Endothelial cell of umbilical vein (primary cell): ENCODE results near the gene SCN9A. TPM values are rescaled to one million over a fixed set of nuclear protein-coding genes. Genes with fewer than 3 reads are reported as not detected.
A peak's percentile ranks its signal among the peaks of the same experiment; 100 is the strongest.

ENCODE experiments used
- BruUV-seq: library from RNA; stranded (reverse); fragments of 400-500 nt; replicated peaks from 2 replicates; lab custom pipeline; 2021; lab: Mats Ljungman, UMichigan
- CTCF ChIA-PET: fragments of 300-600, 350-600 bp; sonication (Branson Sonifier 250); formaldehyde crosslinking; loops from one replicate; lab custom pipeline; 2021; ENCODE audit warnings: antibody characterized with exemption, inconsistent platforms; lab: Charles Lee
- POLR2A ChIA-PET: fragments of 300-600, 350-600 bp; sonication (Branson Sonifier 250); formaldehyde crosslinking; loops from one replicate; lab custom pipeline; 2021; ENCODE audit warnings: antibody characterized with exemption, inconsistent platforms; lab: Charles Lee
- DNase-seq: peaks from one replicate; pipeline ENCODE4 v3.0.0-alpha.2; 2011; ENCODE audit warnings: low read depth, low spot score
- FAIRE-seq: peaks from 2 replicates; lab custom pipeline; 2011; peaks lifted over from hg19 to GRCh38; lab: Jason Lieb, UNC
- H2AFZ ChIP-seq: 2 replicates; pipeline ENCODE4 v1.6.0; 2012; ENCODE audit warnings: low read depth, low read length, control low read depth, inconsistent platforms
- H3K27ac ChIP-seq: 2 replicates; pipeline ENCODE4 v1.5.1; 2011; ENCODE audit warnings: low read depth, mild to moderate bottlenecking, control low read depth, low read length, moderate library complexity; ENCODE audit not compliant: insufficient read depth
- H3K27me3 ChIP-seq, 2 experiments: 2 replicates each; pipeline versions ENCODE4 v1.6.0 to v1.6.1; 2011; ENCODE audit warnings: low read length in 2 of 2, mixed read lengths in 1 of 2; ENCODE audit not compliant: control insufficient read depth in 2 of 2, insufficient read depth in 2 of 2
- H3K36me3 ChIP-seq, 2 experiments: 2 replicates in 1 of 2; 3 replicates in 1 of 2; pipeline ENCODE4 v1.5.1; 2011; ENCODE audit warnings: low read length in 2 of 2, mild to moderate bottlenecking in 1 of 2, moderate library complexity in 1 of 2; ENCODE audit not compliant: control insufficient read depth in 2 of 2, insufficient read depth in 2 of 2; ENCODE audit errors: extremely low read depth in 1 of 2
- H3K4me1 ChIP-seq: 3 replicates; pipeline ENCODE4 v1.5.1; 2011; ENCODE audit warnings: mild to moderate bottlenecking, low read length; ENCODE audit not compliant: control insufficient read depth, insufficient read depth; ENCODE audit errors: extremely low read depth
- H3K4me2 ChIP-seq: 2 replicates; pipeline ENCODE4 v1.6.1; 2011; ENCODE audit warnings: low read length, control low read depth, mixed read lengths; ENCODE audit not compliant: insufficient read depth
- H3K4me3 ChIP-seq, 3 experiments: fragments of 200-600 bp in 1 of 3; sonication (generic), shearing (Covaris generic) in 1 of 3; replicated peaks in 1 of 3; 2 replicates each; pipeline ENCODE4 v1.5.1; 2011 to 2016; ENCODE audit warnings: control low read depth in 3 of 3, low read length in 3 of 3, mild to moderate bottlenecking in 2 of 3, inconsistent platforms in 1 of 3, low read depth in 1 of 3, moderate library complexity in 1 of 3; ENCODE audit not compliant: insufficient read depth in 1 of 3
- H3K79me2 ChIP-seq: 2 replicates; pipeline ENCODE4 v1.6.0; 2012; ENCODE audit warnings: low read length, inconsistent platforms; ENCODE audit not compliant: control insufficient read depth, insufficient read depth
- H3K9ac ChIP-seq: replicated peaks from 2 replicates; pipeline ENCODE3; 2011; ENCODE audit warnings: low read length, control low read depth; ENCODE audit not compliant: insufficient read depth; ENCODE audit errors: extremely low read depth
- H3K9me1 ChIP-seq: replicated peaks from 3 replicates; pipeline ENCODE4 v1.6.0; 2011; ENCODE audit warnings: mild to moderate bottlenecking, low read length; ENCODE audit not compliant: control insufficient read depth, insufficient read depth; ENCODE audit errors: extremely low read depth
- H3K9me3 ChIP-seq: replicated peaks from 2 replicates; pipeline ENCODE4 v1.5.1; 2012; ENCODE audit warnings: low read length, inconsistent platforms; ENCODE audit not compliant: control insufficient read depth, insufficient read depth
- H4K20me1 ChIP-seq: replicated peaks from 2 replicates; pipeline ENCODE3; 2011; ENCODE audit warnings: mild to moderate bottlenecking, low read length; ENCODE audit not compliant: control insufficient read depth, insufficient read depth; ENCODE audit errors: extremely low read depth
- CTCF ChIP-seq, 2 donors: IDR thresholded peaks; 1 replicate in 1 of 2; 2 replicates in 1 of 2; pipeline ENCODE4 v1.5.1; 2011; ENCODE audit warnings: low read length in 2 of 2, mild to moderate bottlenecking in 2 of 2, moderate library complexity in 2 of 2, control low read depth in 1 of 2, inconsistent platforms in 1 of 2, low read depth in 1 of 2; ENCODE audit not compliant: insufficient read depth in 1 of 2; ENCODE audit errors: extremely low read depth in 1 of 2
- EZH2 ChIP-seq: IDR thresholded peaks from 2 replicates; pipeline ENCODE4 v1.6.1; 2012; ENCODE audit warnings: borderline replicate concordance, low read depth, mild to moderate bottlenecking, moderate library complexity, low read length, inconsistent platforms; ENCODE audit not compliant: severe bottlenecking
- FOS ChIP-seq: IDR thresholded peaks from 2 replicates; pipeline ENCODE4 v1.6.1; 2011; ENCODE audit warnings: mild to moderate bottlenecking, low read length, moderate library complexity, borderline replicate concordance; ENCODE audit not compliant: insufficient read depth
- GATA2 ChIP-seq: IDR thresholded peaks from 2 replicates; pipeline ENCODE4 v1.7.0; 2011; ENCODE audit warnings: low read depth, mild to moderate bottlenecking, moderate library complexity, mixed read lengths, low read length; ENCODE audit not compliant: insufficient read length, insufficient read depth
- JUN ChIP-seq: IDR thresholded peaks from 2 replicates; pipeline ENCODE4 v1.6.1; 2011; ENCODE audit warnings: borderline replicate concordance, low read depth; ENCODE audit not compliant: insufficient read length, insufficient read depth
- MAX ChIP-seq: IDR thresholded peaks from 2 replicates; pipeline ENCODE4 v1.6.1; 2011; ENCODE audit not compliant: insufficient read depth, insufficient read length
- MYC ChIP-seq: IDR thresholded peaks from one replicate; pipeline ENCODE4 v1.6.1; 2011; ENCODE audit warnings: mild to moderate bottlenecking, low read depth, low read length
- POLR2A ChIP-seq: IDR thresholded peaks from 2 replicates; pipeline ENCODE4 v1.6.1; 2012; ENCODE audit warnings: low read depth, mild to moderate bottlenecking, control low read depth, low read length
- POLR2AphosphoS5 ChIP-seq: IDR thresholded peaks from 2 replicates; pipeline ENCODE4 v1.6.1; 2012; ENCODE audit warnings: low read depth, mild to moderate bottlenecking, control low read depth, low read length, moderate library complexity; ENCODE audit not compliant: insufficient read depth
- dilution Hi-C: fragments of 300-500 bp; cut with MboI; formaldehyde crosslinking; loops from one replicate; pipeline ENCODE4 v1.15.0; 2019; ENCODE audit warnings: low sequenced_read_pairs; ENCODE audit not compliant: extremely low pct_ligation_motif_present
- intact Hi-C: fragments of 100-400 bp; cut with micrococcal nuclease; formaldehyde crosslinking; loops from one replicate; pipeline ENCODE4 v1.10.0; 2022
- polyA plus RNA-seq, 4 experiments: library from polyadenylated mRNA; depleted of rRNA in 3 of 4; stranded (reverse) in 3 of 4; unstranded in 1 of 4; fragments of >200 nt; gene quantifications; 2 replicates each; pipeline versions ENCODE4 v1.2.1 to v1.2.3, GENCODE V29; 2011 to 2012; ENCODE audit warnings: missing spikeins in 1 of 4
- total RNA-seq: library from RNA; stranded (reverse); gene quantifications from 2 replicates; pipeline ENCODE4 v1.2.3, GENCODE V29; 2021

The SCN9A gene
- total and polyA plus RNA-seq, 2 donors (not counting 3 experiments of a cell fraction or from before 2014, with no cell fraction given) = 0.88 to 1.6 TPM

DNA sequence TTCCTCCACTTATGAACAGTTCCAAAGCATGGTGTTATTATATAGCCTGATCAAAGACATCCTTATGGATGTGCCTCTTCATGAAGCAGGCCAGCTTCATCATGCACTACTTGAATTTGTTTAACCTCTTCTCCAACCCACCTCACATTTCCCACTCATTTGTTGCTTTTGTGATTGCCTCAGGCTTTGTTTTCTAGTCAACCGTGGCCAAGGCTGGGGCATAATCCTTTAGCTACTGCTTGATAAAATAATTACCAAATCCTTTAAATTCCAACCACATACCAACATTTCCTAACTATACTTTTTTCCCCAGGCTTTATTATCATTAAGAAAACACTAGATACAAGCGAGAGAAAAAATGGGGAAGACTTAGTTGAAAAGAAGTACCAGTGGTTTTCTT is 208.3 kb downstream of the SCN9A start:
- H4K20me1 ChIP-seq = no peaks in the 10 kb centered on the region
- FAIRE-seq (peak; percentile 54), DNase-seq (no peak)
- H3K9me1 ChIP-seq = no peaks in the 10 kb centered on the region
- no peaks in the 10 kb centered on the region for H3K36me3 ChIP-seq
- no peaks in the 10 kb centered on the region for H3K9me3 ChIP-seq
- no peak overlapping the region for H3K4me3 ChIP-seq
- intact Hi-C loops = no loop called here
- ChIA-PET CTCF (no interaction called here), POLR2A (no interaction called here)
- no peaks in the 10 kb centered on the region for H3K4me1 ChIP-seq
- no peak overlapping the region for H3K27ac ChIP-seq
- no TSS peak for BruUV-seq
- no peak overlapping the region for H3K4me2 ChIP-seq
- no peaks in the 10 kb centered on the region for H3K27me3 ChIP-seq
- H3K79me2 ChIP-seq = no peaks in the 10 kb centered on the region
- H3K9ac ChIP-seq = no peak overlapping the region
- no peak overlapping the region for H2AFZ ChIP-seq
- TF ChIP-seq EZH2 = no peak
- dilution Hi-C loops = no loop called here

DNA sequence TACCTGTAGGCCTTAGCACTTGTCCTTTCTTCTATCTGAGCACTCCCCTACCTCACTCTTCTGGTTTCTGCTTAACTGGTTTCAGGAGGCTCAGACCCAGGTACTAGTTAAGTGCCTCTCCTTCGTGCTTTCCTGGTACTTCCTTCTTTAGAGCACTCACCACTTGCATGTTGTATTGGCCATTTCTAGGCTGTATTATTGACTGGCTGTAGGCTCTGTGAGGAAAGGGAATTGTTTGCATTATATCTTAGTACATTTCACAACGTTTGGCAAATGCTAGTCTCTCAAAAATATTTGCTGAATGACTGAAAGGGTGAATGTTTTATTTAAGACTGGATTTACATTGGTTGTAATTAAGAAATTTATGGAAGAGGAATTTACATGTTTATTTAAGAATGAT is 212.0 kb downstream of the SCN9A start:
- no peaks in the 10 kb centered on the region for H3K9me1 ChIP-seq
- H3K4me1 ChIP-seq = no peaks in the 10 kb centered on the region
- no peaks in the 10 kb centered on the region for H3K9me3 ChIP-seq
- DNase-seq = no peak
- BruUV-seq = no TSS peak
- POLR2A ChIA-PET = no interaction called here
- H3K36me3 ChIP-seq = no peaks in the 10 kb centered on the region
- intact Hi-C loops = no loop called here
- H4K20me1 ChIP-seq = no peaks in the 10 kb centered on the region
- no peaks in the 10 kb centered on the region for H3K27me3 ChIP-seq
- TF ChIP-seq CTCF (IDR thresholded peaks at IDR 0.05; ENCODE audit: extremely low read depth in 1 of 2, insufficient read depth in 1 of 2, low read depth in 1 of 2, low read length in 2 of 2) (no peak), POLR2A (no peak), FOS (no peak), MYC (no peak), MAX (no peak), EZH2 (no peak), GATA2 (no peak), JUN (no peak), POLR2AphosphoS5 (no peak)
- no peak overlapping the region for H3K4me3 ChIP-seq
- no peak overlapping the region for H3K4me2 ChIP-seq
- dilution Hi-C loops = no loop called here
- CTCF ChIA-PET = no interaction called here
- no peak overlapping the region for H3K27ac ChIP-seq
- H3K79me2 ChIP-seq = no peaks in the 10 kb centered on the region
- H2AFZ ChIP-seq = no peak overlapping the region
- no peak overlapping the region for H3K9ac ChIP-seq
- no peak for FAIRE-seq
